Sigmoid colon (tissue), 7 donors: ENCODE results near the gene TNNT1. TPM values are rescaled to one million over a fixed set of nuclear protein-coding genes. Genes with fewer than 3 reads are reported as not detected.

Experiments
- DNase-seq: peaks from one replicate; pipeline ENCODE4 v3.0.0-alpha.2; 2019
- H3K27ac ChIP-seq, 4 donors: fragments of 200-600 bp; sonication (generic); one replicate each; pipeline ENCODE4 v1.5.1; 2016 to 2019; ENCODE audit warnings: mild to moderate bottlenecking in 1 of 4
- H3K27me3 ChIP-seq, 3 donors: fragments of 200-600 bp; sonication (generic); one replicate each; pipeline ENCODE4 v1.5.1; 2019; ENCODE audit warnings: mild to moderate bottlenecking in 1 of 3
- H3K36me3 ChIP-seq, 4 donors: fragments of 200-600 bp; sonication (generic); one replicate each; pipeline ENCODE4 v1.5.1; 2016 to 2019
- H3K4me1 ChIP-seq, 4 donors: fragments of 200-600 bp; sonication (generic); one replicate each; pipeline ENCODE4 v1.5.1; 2017 to 2019
- H3K4me3 ChIP-seq, 4 donors: fragments of 200-600 bp; sonication (generic); one replicate each; pipeline ENCODE4 v1.5.1; 2017 to 2019; ENCODE audit warnings: mild to moderate bottlenecking in 2 of 4, moderate library complexity in 1 of 4
- H3K9me3 ChIP-seq, 4 donors: fragments of 200-600 bp in 3 of 4; sonication (generic) in 3 of 4; one replicate each; pipeline versions ENCODE4 v1.5.1 to v1.6.1; 2013 to 2019
- EP300 ChIP-seq, 4 donors: sonication (generic); formaldehyde crosslinking; IDR thresholded peaks; one replicate each; pipeline ENCODE4 v1.6.1; 2017; ENCODE audit warnings: antibody characterized with exemption in 4 of 4
- POLR2A ChIP-seq, 2 donors: fragments of 450-650 bp; IDR thresholded peaks; one replicate each; pipeline ENCODE4 v1.6.1; 2016; ENCODE audit warnings: antibody characterized with exemption in 2 of 2, mild to moderate bottlenecking in 2 of 2, moderate library complexity in 2 of 2
- POLR2AphosphoS5 ChIP-seq, 4 donors: sonication (generic); formaldehyde crosslinking; IDR thresholded peaks; one replicate each; pipeline ENCODE4 v1.6.1; 2017; ENCODE audit warnings: antibody characterized with exemption in 4 of 4
- WGBS, 2 donors: extraction: QIAGEN DNeasy Blood & Tissue Kit; methylation state at CpG; one replicate each; pipeline ENCODE4 v1.1.7; 2013; 5-methylcytosine and 5-hydroxymethylcytosine counted together
- intact Hi-C: fragments of 100-400 bp; cut with DNase I; formaldehyde crosslinking; loops from one replicate; pipeline ENCODE4 v1.15.1; 2023
- polyA plus RNA-seq, 3 donors: library from polyadenylated mRNA; stranded (reverse); fragments of 200-250 nt; gene quantifications; one replicate each; pipeline ENCODE4 v1.2.3, GENCODE V29; 2013
- total RNA-seq, 4 donors: library from RNA; depleted of rRNA; stranded (reverse); fragments of >200 nt; gene quantifications; one replicate each; pipeline ENCODE4 v1.1.0, GENCODE V29; 2016
- TF ChIP-seq, protein P1 (sequence below), 4 experiments: fragments of 450-650 bp in 3 of 4; fragments of 200-600 bp in 1 of 4; IDR thresholded peaks; one replicate each; pipeline ENCODE4 v1.5.1; 2016 to 2019; ENCODE audit warnings: antibody characterized with exemption in 4 of 4, mild to moderate bottlenecking in 3 of 4, moderate library complexity in 2 of 4
- donor health status: healthy with polysubstance abuse.
- donor health status: Bipolar disorder and iron deficiency.
- donor health status: healthy.

TNNT1 gene
- total and polyA plus RNA-seq, 7 donors: 1.4 to 17.4 (median 2.2) TPM; not detected in 3

- H3K9me3 ChIP-seq: no peaks in the 10 kb centered on the region
- H3K27me3 ChIP-seq: peaks cover 39 to 97% (median 90%) of the 10 kb centered on the region in 3 donors
- 26 to 29% methylated on average over 61 of the region's 61 CpGs for WGBS, 2 donors
- no peaks in the 10 kb centered on the region for H3K36me3 ChIP-seq
- TF ChIP-seq POLR2A (IDR thresholded peaks at IDR 0.05) (no peak), EP300 (IDR thresholded peaks at IDR 0.05) (no peak), POLR2AphosphoS5 (IDR thresholded peaks at IDR 0.05) (no peak)
- TF ChIP-seq, protein P1, sequence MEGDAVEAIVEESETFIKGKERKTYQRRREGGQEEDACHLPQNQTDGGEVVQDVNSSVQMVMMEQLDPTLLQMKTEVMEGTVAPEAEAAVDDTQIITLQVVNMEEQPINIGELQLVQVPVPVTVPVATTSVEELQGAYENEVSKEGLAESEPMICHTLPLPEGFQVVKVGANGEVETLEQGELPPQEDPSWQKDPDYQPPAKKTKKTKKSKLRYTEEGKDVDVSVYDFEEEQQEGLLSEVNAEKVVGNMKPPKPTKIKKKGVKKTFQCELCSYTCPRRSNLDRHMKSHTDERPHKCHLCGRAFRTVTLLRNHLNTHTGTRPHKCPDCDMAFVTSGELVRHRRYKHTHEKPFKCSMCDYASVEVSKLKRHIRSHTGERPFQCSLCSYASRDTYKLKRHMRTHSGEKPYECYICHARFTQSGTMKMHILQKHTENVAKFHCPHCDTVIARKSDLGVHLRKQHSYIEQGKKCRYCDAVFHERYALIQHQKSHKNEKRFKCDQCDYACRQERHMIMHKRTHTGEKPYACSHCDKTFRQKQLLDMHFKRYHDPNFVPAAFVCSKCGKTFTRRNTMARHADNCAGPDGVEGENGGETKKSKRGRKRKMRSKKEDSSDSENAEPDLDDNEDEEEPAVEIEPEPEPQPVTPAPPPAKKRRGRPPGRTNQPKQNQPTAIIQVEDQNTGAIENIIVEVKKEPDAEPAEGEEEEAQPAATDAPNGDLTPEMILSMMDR (IDR thresholded peaks at IDR 0.05): no peak
- no peak overlapping the region for H3K27ac ChIP-seq
- peaks cover 0 to 12% (median 10%) of the 10 kb centered on the region in 4 donors for H3K4me1 ChIP-seq
- DNase-seq: no peak
- intact Hi-C loops: no loop called here
- H3K4me3 ChIP-seq: no peak overlapping the region
Observed at GRCh38 chr19:55161571-55162322, 12.7 kb upstream of the TNNT1 start.

DNA sequence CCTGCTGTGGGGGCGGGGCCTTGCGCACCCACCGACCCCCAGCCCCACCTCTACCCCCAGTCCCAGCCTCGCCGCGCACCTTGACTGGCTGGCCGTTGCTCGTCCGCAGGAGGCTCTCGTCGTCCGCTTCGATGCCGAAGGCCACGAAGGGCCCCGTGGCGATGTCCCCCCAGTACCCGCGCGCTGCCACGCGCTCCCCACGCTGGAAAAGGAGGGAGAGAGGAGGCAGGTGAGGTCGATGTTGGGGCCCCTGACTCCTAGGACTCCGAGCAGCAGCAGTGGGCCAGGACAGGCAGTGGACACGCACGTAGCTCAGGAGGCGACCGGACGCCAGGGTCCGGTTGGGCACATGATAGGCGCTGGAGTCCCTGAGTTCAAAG lies 12.0 kb upstream of the TNNT1 start:
- intact Hi-C loops: no loop called here
- DNase-seq: no peak
- H3K27me3 ChIP-seq: peaks cover 37 to 97% (median 90%) of the 10 kb centered on the region in 3 donors
- H3K9me3 ChIP-seq: no peaks in the 10 kb centered on the region
- H3K36me3 ChIP-seq: no peaks in the 10 kb centered on the region
- WGBS, 2 donors: 22 to 43% methylated on average over 32 of the region's 32 CpGs
- no peak overlapping the region for H3K27ac ChIP-seq
- peaks cover 0 to 16% (median 6%) of the 10 kb centered on the region in 4 donors for H3K4me1 ChIP-seq
- H3K4me3 ChIP-seq: no peak overlapping the region
- TF ChIP-seq POLR2AphosphoS5 (IDR thresholded peaks at IDR 0.05) (no peak), EP300 (IDR thresholded peaks at IDR 0.05) (no peak), POLR2A (IDR thresholded peaks at IDR 0.05) (no peak)
- TF ChIP-seq, protein P1 (IDR thresholded peaks at IDR 0.05): no peak

DNA sequence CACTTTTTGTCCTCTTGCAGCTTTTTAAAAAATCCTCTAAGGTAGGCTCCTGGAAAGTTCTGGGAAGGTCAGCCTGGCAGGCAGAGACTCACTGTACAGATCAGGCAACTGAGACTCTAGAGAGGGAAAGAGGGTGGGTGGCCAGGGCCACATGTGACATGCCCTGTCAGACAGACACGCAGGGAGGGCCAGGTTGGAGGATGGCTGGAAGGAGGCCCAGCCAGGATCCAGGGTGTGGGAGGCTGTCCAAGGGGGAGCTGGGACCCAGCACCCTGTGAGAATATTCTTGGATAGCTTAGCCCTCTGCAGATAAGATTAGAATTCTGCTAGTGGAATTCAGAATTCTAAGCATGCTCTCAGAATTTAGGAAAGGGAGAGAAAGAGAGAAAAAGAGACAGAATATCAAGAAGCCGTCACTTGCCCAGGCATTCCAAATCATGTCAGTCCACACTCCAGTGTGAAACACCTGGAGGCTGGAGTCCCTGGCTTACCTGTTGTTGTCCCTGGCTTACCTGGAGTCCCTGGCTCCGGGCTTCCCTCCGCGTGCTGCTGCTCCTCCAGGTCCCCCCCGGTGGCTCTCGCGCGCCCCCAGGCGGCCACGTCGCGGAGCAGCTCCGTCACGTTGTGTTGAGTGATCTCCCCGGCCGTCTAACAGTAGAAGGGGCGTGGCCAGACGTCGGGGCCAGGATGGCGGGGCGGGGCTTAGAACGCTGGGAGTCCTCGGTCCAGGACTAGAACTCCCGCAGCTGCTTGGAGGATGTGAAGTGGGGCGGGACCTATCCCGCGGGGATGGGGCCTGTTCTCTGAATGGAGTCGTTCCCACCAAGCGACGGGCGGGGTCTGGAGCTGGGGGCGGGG lies 11.4 kb upstream of the TNNT1 start:
- peaks cover 37 to 97% (median 90%) of the 10 kb centered on the region in 3 donors for H3K27me3 ChIP-seq
- no peaks in the 10 kb centered on the region for H3K9me3 ChIP-seq
- peaks cover 0 to 16% (median 6%) of the 10 kb centered on the region in 4 donors for H3K4me1 ChIP-seq
- H3K27ac ChIP-seq: no peak overlapping the region
- WGBS, 2 donors: 2 to 4% methylated on average over 33 of the region's 33 CpGs
- DNase-seq: peak; percentile 86
- TF ChIP-seq POLR2A (IDR thresholded peaks at IDR 0.05): no peak
- no peak for TF ChIP-seq POLR2AphosphoS5 (IDR thresholded peaks at IDR 0.05)
- no peak for TF ChIP-seq EP300 (IDR thresholded peaks at IDR 0.05)
- TF ChIP-seq, protein P1 (IDR thresholded peaks at IDR 0.05): peak; percentile 17 to 65 (median 48)
- no peaks in the 10 kb centered on the region for H3K36me3 ChIP-seq
- intact Hi-C loops: no loop called here
- no peak overlapping the region for H3K4me3 ChIP-seq

- TF ChIP-seq, protein P1 (IDR thresholded peaks at IDR 0.05): no peak
- no peak for TF ChIP-seq POLR2A (IDR thresholded peaks at IDR 0.05)
- TF ChIP-seq POLR2AphosphoS5 (IDR thresholded peaks at IDR 0.05): no peak
- TF ChIP-seq EP300 (IDR thresholded peaks at IDR 0.05): no peak
- Histone ChIP-seq H3K27me3 (peaks cover 37 to 99% (median 90%) of the 10 kb centered on the region in 3 donors), H3K27ac (no peak overlapping the region), H3K4me1 (peaks cover 0 to 16% (median 6%) of the 10 kb centered on the region in 4 donors), H3K9me3 (no peaks in the 10 kb centered on the region), H3K36me3 (no peaks in the 10 kb centered on the region), H3K4me3 (no peak overlapping the region)
- intact Hi-C loops: no loop called here
- 59 to 78% methylated on average over 18 of the region's 18 CpGs for WGBS, 2 donors
- DNase-seq: no peak
Observed at GRCh38 chr19:55158848-55159749, 10.1 kb upstream of the TNNT1 start.
